KMS-11 (cell line): ENCODE measurements around the gene KLHL3.

ENCODE experiments used
- H2AFZ ChIP-seq: fragments of 200-600 bp; sonication (generic); 2 replicates; pipeline ENCODE4 v1.6.1; 2016; ENCODE audit warnings: antibody characterized with exemption, mixed run types, low read depth
- H3K27ac ChIP-seq: fragments of 200-600 bp; sonication (generic); 2 replicates; pipeline ENCODE4 v1.6.1; 2016; ENCODE audit warnings: mild to moderate bottlenecking, mixed run types
- H3K27me3 ChIP-seq: fragments of 200-600 bp; sonication (generic); 2 replicates; pipeline ENCODE4 v1.6.1; 2017; ENCODE audit warnings: mild to moderate bottlenecking, low read depth, mixed run types, moderate library complexity; ENCODE audit not compliant: insufficient read depth
- H3K36me3 ChIP-seq: fragments of 200-600 bp; sonication (generic); 2 replicates; pipeline ENCODE4 v1.6.1; 2017; ENCODE audit warnings: mild to moderate bottlenecking, mixed run types; ENCODE audit not compliant: insufficient read depth
- H3K4me1 ChIP-seq: fragments of 200-600 bp; sonication (generic); 2 replicates; pipeline ENCODE4 v1.6.1; 2016; ENCODE audit warnings: mild to moderate bottlenecking, low read depth, mixed run types; ENCODE audit not compliant: poor library complexity, severe bottlenecking
- H3K4me2 ChIP-seq: fragments of 200-600 bp; sonication (generic); 2 replicates; pipeline ENCODE4 v1.7.0; 2016; ENCODE audit warnings: mild to moderate bottlenecking, mixed run types
- H3K4me3 ChIP-seq: fragments of 200-600 bp; sonication (generic); IDR thresholded peaks from 2 replicates; pipeline ENCODE4 v1.6.1; 2017; ENCODE audit warnings: low read depth, low read length, mixed read lengths; ENCODE audit not compliant: insufficient read depth
- H3K79me2 ChIP-seq: fragments of 200-600 bp; sonication (generic); 2 replicates; pipeline ENCODE4 v1.6.1; 2016; ENCODE audit warnings: low read depth, mixed run types; ENCODE audit not compliant: insufficient read depth
- H3K9ac ChIP-seq: fragments of 200-600 bp; sonication (generic); 2 replicates; pipeline ENCODE4 v1.6.1; 2016; ENCODE audit warnings: mild to moderate bottlenecking, mixed run types
- H4K20me1 ChIP-seq: fragments of 200-600 bp; sonication (generic); 2 replicates; pipeline ENCODE4 v1.6.1; 2016; ENCODE audit warnings: mild to moderate bottlenecking, mixed run types; ENCODE audit not compliant: insufficient read depth
- CTCF ChIP-seq: fragments of 200-600 bp; sonication (generic); conservative IDR thresholded peaks from 2 replicates; pipeline ENCODE4 v1.6.1; 2017; ENCODE audit warnings: low read depth, mild to moderate bottlenecking, antibody characterized with exemption, low read length, moderate library complexity, mixed read lengths

Gene KLHL3

DNA sequence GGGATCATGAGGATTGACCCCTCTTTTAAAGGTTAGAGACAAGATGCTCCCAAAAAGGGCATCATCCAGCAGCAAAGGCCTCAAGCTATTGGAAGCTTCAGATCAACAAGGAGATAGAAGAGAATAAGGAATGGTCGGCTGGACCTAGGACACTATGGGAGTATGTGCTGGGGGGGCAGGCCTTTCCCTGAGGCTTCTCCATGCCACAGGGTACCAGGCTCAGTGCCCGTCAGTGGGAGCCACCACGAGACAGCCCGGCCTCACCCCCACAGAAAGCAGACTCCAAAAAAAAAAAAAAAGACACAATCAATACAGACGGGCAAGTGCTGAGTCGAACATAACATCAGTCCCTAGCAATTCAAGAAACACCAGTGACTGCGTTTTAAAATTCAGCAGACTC, 117.4 kb downstream of the KLHL3 start:
- no peak overlapping the region for H2AFZ ChIP-seq
- H4K20me1 ChIP-seq = no peaks in the 10 kb centered on the region
- no peak for TF ChIP-seq CTCF
- no peak overlapping the region for H3K27ac ChIP-seq
- no peaks in the 10 kb centered on the region for H3K4me1 ChIP-seq
- H3K9ac ChIP-seq = no peak overlapping the region
- H3K79me2 ChIP-seq = no peaks in the 10 kb centered on the region
- no peaks in the 10 kb centered on the region for H3K36me3 ChIP-seq
- no peaks in the 10 kb centered on the region for H3K27me3 ChIP-seq
- H3K4me3 ChIP-seq = no peak overlapping the region
- no peak overlapping the region for H3K4me2 ChIP-seq

DNA sequence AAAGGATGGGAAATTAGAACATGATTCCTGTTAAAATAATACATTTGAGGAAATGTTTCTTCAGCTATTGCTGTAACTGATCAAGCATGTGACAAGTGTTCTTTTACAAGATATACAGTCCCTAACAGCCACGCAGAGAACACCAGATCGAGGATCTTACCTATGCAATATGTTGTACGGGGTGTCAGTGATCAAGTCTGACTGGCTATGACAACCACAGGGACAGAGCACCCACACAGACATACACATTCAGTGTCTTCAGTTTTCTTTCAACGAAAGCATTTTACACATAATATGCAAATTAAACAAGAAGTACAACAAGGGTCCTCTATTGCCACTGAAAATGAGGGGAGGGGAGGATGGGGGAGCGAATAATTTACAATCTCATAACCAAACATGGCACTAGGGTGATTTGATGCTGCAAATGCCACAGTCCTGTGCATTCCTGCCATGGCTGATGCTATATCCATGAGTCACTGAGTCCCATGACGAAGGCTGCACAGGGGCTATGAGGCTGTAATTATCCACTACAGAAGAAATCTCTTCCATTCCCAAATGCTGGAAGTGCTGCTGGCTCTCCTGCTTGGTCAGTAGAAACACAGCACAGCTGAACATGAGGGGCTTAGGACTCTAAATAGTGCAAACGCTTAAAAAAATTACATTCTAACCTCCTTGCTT, 118.2 kb downstream of the KLHL3 start:
- TF ChIP-seq CTCF = no peak
- H3K4me1 ChIP-seq = no peaks in the 10 kb centered on the region
- no peak overlapping the region for H3K27ac ChIP-seq
- H4K20me1 ChIP-seq = no peaks in the 10 kb centered on the region
- no peaks in the 10 kb centered on the region for H3K27me3 ChIP-seq
- H3K79me2 ChIP-seq = no peaks in the 10 kb centered on the region
- H3K9ac ChIP-seq = no peak overlapping the region
- H2AFZ ChIP-seq = no peak overlapping the region
- H3K36me3 ChIP-seq = no peaks in the 10 kb centered on the region
- H3K4me2 ChIP-seq = no peak overlapping the region
- H3K4me3 ChIP-seq = no peak overlapping the region

DNA sequence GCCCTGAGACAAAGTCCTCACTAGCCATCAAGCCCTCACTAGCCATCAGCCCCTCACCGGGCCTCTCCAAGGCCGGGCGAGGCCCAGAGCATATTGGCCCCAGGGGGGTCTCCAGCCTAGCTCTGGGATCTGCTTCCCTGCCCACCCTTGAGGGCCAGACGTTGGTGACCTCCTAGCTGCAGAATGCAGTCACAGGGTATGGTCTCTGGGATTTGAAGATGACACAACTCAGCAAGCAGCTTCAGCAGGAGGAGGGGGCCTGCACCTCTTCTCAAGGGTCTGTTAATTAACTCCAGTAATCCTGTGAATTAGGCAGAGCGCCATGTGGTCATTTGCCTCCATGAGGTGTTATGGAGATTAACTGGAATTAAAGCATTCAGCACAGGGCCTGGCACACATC, 119.8 kb downstream of the KLHL3 start:
- Histone ChIP-seq H2AFZ (no peak overlapping the region), H3K27ac (no peak overlapping the region), H3K36me3 (no peaks in the 10 kb centered on the region), H3K9ac (no peak overlapping the region), H3K27me3 (no peaks in the 10 kb centered on the region), H3K79me2 (no peaks in the 10 kb centered on the region), H3K4me2 (no peak overlapping the region), H3K4me1 (no peaks in the 10 kb centered on the region), H3K4me3 (no peak overlapping the region), H4K20me1 (no peaks in the 10 kb centered on the region)
- no peak for TF ChIP-seq CTCF

DNA sequence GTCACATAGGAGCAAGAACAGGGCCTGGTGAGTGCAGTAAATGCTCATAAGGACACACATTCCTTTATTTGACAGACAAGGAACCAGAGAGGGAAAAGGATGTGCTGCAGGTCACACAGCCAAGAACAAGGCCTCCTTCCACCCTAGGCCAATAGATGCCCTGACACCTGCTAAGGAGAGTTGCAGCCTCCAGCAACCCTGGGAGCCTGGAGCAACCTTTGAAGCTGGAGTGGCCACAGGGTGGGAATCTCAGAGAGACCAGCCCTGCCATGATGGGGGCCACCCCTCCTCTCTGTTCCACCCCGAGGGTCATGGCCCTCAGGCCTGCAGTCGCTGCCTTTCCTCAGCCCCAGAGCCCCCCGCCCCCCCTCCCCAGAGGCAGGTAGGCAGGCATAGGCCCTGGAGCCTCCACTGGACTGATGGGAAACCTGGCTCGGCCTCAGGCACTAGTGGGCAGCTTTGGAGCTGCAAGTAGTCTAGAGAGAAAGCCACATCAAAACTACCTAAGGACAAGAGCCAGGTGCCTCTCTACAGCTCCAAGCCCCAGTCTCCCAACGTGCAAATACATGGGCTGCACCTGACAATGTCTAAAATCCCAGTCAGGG, 120.6 kb downstream of the KLHL3 start:
- H3K27me3 ChIP-seq = no peaks in the 10 kb centered on the region
- H3K4me1 ChIP-seq = no peaks in the 10 kb centered on the region
- no peak overlapping the region for H3K4me2 ChIP-seq
- no peaks in the 10 kb centered on the region for H3K79me2 ChIP-seq
- H3K4me3 ChIP-seq = no peak overlapping the region
- H3K9ac ChIP-seq = no peak overlapping the region
- H3K36me3 ChIP-seq = no peaks in the 10 kb centered on the region
- no peak for TF ChIP-seq CTCF
- H4K20me1 ChIP-seq = no peaks in the 10 kb centered on the region
- H2AFZ ChIP-seq = no peak overlapping the region
- H3K27ac ChIP-seq = no peak overlapping the region
